ENCODE results near the gene IFRD2.

The IFRD2 gene

GRCh38 chr3:50276762-50277101 is 15.5 kb downstream of the IFRD2 start:
- CTCF ChIA-PET, result no interaction called here
- DNase-seq (ENCODE audit: extremely low spot score), result no peak
- POLR2A ChIA-PET, result no interaction called here
- TF ChIP-seq, protein P1, sequence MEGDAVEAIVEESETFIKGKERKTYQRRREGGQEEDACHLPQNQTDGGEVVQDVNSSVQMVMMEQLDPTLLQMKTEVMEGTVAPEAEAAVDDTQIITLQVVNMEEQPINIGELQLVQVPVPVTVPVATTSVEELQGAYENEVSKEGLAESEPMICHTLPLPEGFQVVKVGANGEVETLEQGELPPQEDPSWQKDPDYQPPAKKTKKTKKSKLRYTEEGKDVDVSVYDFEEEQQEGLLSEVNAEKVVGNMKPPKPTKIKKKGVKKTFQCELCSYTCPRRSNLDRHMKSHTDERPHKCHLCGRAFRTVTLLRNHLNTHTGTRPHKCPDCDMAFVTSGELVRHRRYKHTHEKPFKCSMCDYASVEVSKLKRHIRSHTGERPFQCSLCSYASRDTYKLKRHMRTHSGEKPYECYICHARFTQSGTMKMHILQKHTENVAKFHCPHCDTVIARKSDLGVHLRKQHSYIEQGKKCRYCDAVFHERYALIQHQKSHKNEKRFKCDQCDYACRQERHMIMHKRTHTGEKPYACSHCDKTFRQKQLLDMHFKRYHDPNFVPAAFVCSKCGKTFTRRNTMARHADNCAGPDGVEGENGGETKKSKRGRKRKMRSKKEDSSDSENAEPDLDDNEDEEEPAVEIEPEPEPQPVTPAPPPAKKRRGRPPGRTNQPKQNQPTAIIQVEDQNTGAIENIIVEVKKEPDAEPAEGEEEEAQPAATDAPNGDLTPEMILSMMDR (IDR thresholded peaks at IDR 0.05; ENCODE audit: control extremely low read depth, extremely low read depth, low read depth, missing control alignments), result no peak

- TF ChIP-seq, protein P1 (IDR thresholded peaks at IDR 0.05; ENCODE audit: control extremely low read depth, extremely low read depth, low read depth, missing control alignments), result no peak
- DNase-seq (ENCODE audit: extremely low spot score), result no peak
- ChIA-PET CTCF (no interaction called here), POLR2A (no interaction called here)
Measured at GRCh38 chr3:50275996-50276761, 16.1 kb downstream of the IFRD2 start.

DNA sequence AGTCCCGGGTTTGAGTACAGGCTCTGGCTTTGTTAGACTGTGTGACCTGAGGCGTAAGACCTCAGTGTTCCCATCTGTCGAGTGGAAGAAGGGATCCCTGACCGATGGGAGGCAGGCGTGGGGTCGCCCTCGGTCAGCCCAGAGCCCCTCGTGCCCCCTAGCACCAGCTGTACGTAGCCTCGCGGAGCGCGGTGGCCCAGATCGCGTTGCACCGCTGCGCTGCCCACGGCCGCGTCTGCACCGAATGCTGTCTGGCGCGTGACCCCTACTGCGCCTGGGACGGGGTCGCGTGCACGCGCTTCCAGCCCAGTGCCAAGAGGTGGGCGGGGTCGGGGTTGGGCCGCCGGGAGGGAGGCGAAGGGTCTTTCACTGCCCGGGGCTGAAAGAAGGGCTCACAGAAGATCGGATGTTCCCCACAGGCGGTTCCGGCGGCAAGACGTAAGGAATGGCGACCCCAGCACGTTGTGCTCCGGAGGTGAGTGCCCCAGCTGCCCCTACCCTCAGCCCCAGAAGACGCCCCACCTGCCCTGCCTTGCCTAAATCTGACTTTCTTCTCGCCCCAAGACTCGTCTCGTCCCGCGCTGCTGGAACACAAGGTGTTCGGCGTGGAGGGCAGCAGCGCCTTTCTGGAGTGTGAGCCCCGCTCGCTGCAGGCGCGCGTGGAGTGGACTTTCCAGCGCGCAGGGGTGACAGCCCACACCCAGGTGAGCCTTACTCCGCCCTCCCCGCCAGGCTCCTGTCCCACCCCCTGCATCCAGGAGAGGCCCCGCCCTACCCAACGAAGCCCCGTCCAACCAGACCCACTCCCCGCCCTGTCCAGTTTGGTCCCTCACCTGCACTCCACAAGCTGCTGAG is 16.9 kb downstream of the IFRD2 start:
- ChIA-PET CTCF (interaction anchor here (0.7 to 2.5 kb wide), 22 partner anchors 9 to 267 kb away, joined by 3 to 18 read pairs (median 4); partner anchors contain the start of genes GNAI2, IFRD2 and TUSC2), POLR2A (no interaction called here)
- DNase-seq (ENCODE audit: extremely low spot score), result no peak
- TF ChIP-seq, protein P1 (IDR thresholded peaks at IDR 0.05; ENCODE audit: control extremely low read depth, extremely low read depth, low read depth, missing control alignments), result no peak

GRCh38 chr3:50274371-50275104 is 17.7 kb downstream of the IFRD2 start:
- POLR2A ChIA-PET, result no interaction called here
- peak; percentile 71 for DNase-seq (ENCODE audit: extremely low spot score)
- TF ChIP-seq, protein P1 (IDR thresholded peaks at IDR 0.05; ENCODE audit: control extremely low read depth, extremely low read depth, low read depth, missing control alignments), result peak; percentile 76
- CTCF ChIA-PET, result interaction anchor here (0.7 to 2.5 kb wide), 22 partner anchors 9 to 268 kb away, joined by 3 to 18 read pairs (median 4); partner anchors contain the start of genes GNAI2, IFRD2 and TUSC2

DNA sequence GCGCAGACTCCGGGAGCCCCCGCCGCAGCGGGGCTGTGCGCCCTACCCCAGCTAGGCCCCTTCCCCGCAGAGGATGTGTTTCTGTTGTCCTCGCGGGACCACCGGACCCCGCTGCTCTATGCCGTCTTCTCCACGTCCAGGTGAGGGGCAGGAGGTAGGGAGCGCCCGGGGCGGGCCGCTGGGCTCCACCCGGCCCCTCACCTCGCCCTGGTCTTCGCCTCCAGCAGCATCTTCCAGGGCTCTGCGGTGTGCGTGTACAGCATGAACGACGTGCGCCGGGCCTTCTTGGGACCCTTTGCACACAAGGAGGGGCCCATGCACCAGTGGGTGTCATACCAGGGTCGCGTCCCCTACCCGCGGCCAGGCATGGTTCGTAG is 18.6 kb downstream of the IFRD2 start:
- no peak for DNase-seq (ENCODE audit: extremely low spot score)
- ChIA-PET POLR2A (no interaction called here), CTCF (interaction anchor here (1.0 to 4.2 kb wide), 6 partner anchors 10 to 81 kb away, joined by 3 to 25 read pairs (median 10); partner anchors contain the start of gene IFRD2)
- TF ChIP-seq, protein P1 (IDR thresholded peaks at IDR 0.05; ENCODE audit: control extremely low read depth, extremely low read depth, low read depth, missing control alignments), result no peak
